IPS-NIHi11 (cell line): ENCODE measurements around the gene SLC25A22.
A peak's percentile ranks its signal among the peaks of the same experiment; 100 is the strongest.

Source experiments
- DNase-seq: peaks from one replicate; pipeline ENCODE4 v3.0.0; 2012; ENCODE audit warnings: mixed read lengths, low spot score

Gene SLC25A22

DNA sequence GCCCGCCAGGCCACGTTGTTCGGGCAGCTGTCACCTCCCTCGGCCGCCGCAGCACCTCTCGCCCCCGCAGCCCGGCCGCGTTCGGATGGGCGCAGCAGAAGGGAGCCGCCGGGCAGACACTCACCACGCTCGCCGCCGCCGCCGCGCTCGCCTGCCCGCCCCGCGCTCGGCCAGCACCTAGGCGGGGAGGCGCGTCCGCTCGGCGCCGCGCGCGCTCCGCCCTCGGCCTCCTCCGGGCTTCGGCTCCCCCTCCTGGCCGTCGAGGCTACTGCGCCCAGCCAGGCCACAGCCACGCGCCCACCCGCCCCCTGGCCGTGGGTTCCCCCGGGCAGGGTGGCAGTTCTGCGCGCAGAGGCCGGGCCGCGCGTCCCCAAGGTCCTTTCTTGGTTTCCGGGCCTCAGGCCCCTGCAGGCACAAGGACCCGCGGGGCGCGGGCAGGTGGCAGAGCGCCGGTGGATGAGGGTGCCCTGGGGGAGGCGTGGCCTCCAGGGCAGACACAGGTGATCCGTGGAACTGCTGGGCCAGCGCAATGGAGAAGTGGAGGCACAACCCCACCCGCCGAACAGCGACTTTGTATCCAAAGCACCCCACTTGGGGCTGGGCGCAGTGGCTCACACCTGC is at the start of gene SLC25A22:
SLC25A22 (minus strand) TSS at position 189 of the 621 bp plus-strand sequence. CDS start 3,275 bp downstream, outside the sequence.
- DNase-seq, result peak; percentile 99

DNA sequence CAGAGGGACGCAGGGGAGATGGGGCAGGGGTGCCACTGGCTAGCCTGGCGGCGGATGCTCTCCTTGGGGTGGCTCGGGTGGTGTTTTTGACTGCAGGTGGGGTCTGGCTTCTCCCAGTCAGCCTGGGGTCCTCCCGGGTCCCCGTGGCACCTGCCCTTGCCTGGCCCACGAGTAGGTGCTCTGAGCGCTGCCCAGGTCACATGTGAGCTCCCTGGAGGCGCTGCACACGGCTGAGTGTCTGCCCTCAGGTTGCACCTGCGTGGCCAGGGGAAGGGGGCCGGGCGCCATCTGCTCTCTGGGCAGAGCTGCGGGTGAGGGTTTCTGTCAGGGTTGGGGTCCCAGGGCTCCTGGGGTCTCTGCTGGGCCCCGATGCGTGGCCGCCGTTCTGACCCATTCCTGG is 49.8 kb upstream of the SLC25A22 start:
- no peak for DNase-seq

DNA sequence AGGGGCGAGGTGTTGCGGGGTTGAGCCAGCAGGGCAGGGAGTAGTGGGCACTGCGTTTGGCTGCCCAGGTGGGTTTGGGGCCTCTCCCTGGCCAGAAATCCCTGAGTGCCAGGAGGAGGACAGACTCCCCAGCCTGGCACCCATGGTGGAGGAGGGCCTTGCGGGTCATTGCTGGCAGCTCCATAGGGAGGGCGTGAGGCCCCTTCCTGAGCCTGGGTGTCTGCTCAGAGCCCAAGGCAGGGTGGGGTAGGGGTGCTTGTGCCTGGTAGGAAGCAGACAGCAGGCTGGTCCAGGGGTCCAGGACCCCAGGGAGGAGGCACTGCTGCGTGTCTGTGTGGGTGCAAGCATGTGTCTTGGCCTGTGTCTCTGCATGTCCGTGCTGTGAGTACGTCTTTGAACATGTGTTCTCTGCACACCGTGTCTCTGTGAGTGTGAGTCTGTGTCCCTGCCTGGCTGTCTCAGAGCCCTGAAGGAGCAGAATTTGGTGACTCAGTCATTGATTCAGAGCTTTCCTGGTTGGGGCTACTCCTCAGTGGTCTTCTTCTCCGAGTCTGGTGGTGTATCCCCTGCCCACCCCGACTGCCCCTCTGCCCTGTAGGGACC is 48.5 kb upstream of the SLC25A22 start:
- no peak for DNase-seq

DNA sequence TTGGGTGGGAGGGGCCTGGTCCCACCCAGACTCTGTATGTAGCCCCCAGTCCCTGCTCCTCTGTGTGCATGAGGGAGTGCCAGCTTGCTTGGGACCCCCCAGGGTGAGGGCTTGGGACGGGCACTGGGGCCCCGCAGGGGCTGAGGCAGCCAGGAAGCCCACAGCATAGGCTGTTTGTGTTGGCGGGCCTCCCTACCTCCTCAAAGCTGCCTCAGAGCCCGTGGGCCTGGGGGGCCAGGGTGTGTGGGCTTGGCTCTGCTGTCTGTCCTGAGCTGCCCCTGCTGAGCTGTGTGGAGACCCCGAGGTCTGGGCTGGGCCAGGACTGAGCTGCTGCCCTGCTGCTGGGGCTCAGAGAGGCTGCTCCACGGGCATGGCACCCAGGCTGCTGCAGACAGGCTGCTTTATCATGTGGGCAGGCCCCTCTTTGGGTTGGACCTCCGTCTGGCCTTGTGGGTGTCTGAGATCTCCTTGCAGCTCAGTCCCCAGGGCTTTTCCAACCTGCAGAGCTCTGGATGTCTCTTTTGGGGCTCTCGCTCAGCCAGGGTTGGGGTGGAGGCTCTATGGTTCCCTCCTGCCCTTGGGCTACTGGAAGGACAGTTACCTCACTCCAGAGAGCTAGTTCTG is 47.9 kb upstream of the SLC25A22 start:
- no peak for DNase-seq

DNA sequence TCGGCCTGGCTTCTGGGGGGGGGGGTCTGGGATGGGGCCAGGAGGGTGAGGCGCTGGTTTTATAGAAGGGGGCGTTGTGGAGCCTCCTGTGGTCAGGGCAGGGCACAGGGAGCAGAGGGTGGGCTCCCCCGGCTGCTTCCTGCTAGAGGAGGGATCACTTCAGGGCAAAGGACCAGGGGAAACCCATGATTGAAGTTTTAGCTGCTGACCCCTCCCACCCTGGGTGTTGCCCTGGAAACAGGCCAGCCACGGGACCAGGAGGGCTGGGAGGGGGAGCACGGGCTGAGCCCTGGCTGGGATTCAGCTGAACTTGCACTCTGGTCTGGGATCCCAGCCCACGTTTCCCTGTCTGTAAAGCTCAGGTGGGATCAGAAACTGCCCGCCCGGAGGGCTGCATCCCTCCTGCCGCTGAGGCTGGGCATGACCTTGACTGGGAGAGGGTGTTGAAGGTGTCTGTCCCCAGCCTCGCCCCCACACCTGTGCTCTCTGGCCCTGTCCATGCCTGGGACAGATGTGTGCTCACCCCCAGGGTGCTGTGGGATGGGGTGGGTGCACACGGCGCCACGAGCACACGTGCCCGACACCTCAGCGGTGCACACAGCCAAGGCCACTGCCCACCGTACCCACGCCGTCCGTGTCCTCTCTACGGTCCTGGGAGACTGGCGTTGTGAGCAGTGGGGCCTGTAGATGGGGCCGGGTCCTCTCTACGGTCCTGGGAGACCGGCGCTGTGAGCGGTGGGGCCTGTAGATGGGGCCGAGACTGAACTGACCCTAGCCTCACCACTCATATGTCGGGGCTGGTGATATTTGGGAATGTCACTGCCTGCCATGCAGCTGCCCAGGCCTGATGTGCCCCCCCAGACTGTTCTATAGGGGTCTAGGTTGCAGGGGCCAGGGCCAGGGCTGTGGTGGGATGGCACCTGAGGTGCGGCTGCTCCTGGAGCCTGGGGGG is 46.9 kb upstream of the SLC25A22 start:
- peak; percentile 75 for DNase-seq

DNA sequence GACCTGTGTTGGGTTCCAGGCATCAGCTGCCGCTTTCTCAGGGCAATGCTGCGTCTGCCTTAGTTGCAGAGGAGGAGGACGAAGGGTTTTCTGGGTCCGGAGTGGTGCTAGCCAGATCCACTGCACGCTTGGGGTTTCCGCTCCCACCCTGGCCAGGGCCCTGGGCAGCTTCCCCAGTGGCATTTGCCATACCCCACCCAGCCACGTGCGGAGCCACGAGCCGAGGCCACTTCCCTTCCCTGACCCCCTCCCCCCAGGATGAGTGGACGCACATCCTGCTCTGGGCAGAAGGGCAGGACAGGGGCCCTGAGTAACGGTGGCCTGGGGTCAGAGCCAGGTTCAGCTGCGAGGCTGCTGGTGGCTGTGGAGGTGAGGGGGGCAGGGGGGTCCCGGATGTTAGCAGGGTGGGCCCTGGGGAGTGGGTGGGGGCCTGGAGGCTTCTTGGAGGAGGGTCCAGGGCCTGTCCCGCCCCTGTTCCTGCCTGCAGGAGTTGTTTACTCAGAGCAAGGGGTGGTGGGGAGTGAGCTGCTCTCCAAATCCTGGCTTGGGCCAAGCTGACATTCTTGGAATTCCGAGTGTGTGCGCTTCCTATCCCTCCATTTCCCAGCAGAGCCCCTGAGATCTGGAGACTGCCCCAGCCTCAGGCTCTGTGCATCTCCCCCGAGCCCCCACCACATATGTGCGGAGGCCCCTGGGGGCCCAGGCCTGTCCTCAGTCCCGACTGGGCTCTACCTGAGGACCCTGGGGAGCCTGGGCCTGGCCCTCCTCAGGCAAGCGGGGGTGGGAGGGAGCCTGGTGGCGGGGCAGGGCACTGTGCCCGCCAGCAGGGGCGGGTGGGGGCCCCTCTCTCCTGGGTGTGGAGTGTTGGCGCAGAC is 46.0 kb upstream of the SLC25A22 start:
- peak; percentile 74 for DNase-seq

DNA sequence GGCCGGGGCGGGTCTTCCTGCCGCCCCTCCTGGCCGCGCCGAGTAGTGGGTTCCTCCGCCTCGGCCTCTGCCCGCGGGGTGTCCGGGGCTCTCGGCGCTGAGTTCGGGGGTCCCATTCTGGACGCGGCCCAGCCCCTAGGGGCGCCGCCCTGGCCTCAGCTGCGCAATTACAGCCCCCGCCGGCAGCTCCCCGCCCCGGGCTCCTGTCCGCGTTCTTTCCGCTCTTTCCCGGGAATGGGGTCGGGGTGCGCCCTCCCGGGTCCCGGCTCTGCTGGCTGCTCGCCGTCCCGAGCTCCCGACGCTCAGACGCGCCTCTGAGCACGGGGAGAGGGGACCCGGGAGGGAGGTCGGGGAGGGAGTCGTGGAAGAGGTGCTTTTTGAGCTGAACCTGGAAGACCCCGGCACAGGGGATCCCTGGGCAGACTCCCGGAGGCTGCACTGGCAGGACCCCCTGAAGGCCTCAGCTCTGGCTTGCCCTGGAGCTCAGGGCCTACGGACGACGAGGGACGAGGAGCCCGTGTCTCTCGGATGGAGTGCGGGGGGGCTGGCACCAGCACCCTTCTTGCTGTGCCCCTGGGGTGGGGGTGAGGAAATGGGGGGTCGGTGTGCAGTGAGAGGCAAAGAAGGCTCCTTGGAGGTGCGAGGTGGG is 45.1 kb upstream of the SLC25A22 start:
- no peak for DNase-seq

DNA sequence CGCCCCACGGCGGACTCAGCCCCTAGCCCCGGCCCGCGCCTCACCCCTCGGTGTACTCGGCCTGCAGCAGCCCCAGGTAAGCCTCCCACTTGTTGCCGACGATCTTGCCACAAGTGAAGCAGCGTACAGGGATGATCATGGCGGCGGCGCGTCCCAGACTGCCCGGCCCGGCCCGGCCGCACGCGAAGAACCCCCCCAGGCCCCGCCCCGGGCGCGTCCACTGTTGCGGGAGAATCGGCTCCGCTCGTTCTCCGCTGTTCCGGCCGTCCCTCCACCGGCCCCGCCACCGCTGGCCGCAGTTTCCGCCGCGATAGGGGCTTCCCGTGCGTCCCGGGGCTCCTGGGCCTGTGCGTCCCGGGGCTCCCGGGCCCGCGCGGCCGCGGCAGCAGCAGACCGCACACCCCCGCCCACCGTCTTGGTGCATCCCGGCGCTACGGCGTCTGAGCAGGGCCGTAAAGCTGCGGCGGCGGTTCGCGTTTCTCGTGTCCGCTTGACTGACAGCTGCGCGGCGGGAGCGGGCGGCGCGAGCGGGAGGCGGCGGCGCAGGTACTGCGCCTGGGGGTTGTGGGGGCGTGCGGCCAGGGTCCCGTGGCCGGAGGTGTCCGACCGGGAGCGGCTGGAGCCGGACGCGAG is 44.4 kb upstream of the SLC25A22 start, which contains the start of the genes POLR2L and TSPAN4:
POLR2L (minus strand) TSS at position 160 of the 633 bp plus-strand sequence; CDS start at position 139, 21 bp downstream.
TSPAN4 (plus strand) TSS at position 483 of the 633 bp plus-strand sequence. CDS start 7,453 bp downstream, outside the sequence.
- peak; percentile 87 for DNase-seq

DNA sequence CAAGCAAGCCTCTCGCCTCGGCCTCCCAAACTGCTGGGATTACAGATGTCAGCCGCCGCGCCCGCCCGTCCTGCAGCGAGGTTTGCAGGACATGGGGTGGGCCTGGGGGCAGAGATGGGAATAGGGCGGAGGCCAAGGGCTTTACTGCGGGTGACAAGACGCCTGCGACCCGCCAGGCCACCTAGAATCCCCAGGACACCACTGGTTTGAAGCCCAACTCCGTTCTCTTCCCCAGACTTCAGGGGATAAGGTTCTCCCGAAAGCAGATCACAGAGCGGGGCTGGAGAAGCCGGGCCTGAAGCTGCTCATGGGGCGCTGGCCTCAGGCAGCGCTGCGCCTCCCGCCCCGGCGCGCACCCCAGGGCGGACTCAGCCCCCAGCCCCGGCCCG is 43.9 kb upstream of the SLC25A22 start:
- no peak for DNase-seq

DNA sequence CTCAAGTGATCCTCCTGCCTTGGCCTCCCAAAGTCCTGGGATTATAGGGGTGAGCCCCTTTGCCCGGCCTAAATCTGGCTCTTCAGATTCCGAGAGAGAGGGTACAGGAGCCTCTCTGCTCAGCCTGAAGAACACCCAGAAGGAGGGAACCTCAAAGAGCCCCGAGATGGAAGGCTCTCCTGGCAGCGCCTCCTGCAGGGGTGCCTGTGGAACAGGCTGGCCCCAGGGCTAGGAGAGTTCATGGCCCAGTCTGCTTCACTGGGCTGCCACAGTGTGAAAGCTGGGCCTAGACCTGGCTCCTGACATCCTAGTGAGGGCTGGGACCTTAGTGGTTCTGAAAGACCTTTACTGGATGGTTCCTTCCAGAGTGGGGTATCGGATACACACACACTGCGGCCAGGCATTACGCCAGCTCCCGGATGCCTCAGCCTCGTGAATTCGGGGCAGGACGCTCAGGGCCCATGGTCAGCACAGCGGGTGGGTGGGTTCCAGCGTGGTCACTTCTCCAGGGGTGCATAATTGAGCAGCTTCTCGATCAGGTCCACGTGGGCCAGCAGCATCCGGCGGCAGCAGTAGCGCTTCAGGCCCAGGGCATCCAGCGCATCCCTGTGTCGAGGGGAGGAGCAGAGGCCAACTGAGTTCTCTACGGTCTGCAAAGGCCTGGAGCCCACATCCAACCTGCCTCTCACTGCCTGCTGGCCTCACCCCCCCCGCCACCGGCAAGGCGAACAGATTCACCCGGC is 42.0 kb upstream of the SLC25A22 start:
- DNase-seq, result no peak

DNA sequence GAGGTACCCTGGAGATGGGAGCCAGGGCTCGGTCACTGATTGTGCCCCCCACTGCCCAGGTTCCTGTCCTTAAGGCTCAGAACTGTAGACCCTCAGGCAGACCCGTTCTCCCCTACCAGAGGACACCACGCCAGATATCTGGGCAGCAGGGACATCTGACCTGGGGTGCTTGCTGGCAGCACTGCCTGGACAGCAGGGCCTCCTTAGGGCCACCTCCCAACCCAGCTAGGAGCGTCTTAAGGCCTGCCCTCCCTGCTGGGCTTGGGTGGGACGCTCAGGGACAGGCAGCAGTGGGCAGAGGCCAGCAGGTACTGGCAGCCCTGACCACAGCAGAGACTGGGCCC is 41.2 kb upstream of the SLC25A22 start:
- no peak for DNase-seq

DNA sequence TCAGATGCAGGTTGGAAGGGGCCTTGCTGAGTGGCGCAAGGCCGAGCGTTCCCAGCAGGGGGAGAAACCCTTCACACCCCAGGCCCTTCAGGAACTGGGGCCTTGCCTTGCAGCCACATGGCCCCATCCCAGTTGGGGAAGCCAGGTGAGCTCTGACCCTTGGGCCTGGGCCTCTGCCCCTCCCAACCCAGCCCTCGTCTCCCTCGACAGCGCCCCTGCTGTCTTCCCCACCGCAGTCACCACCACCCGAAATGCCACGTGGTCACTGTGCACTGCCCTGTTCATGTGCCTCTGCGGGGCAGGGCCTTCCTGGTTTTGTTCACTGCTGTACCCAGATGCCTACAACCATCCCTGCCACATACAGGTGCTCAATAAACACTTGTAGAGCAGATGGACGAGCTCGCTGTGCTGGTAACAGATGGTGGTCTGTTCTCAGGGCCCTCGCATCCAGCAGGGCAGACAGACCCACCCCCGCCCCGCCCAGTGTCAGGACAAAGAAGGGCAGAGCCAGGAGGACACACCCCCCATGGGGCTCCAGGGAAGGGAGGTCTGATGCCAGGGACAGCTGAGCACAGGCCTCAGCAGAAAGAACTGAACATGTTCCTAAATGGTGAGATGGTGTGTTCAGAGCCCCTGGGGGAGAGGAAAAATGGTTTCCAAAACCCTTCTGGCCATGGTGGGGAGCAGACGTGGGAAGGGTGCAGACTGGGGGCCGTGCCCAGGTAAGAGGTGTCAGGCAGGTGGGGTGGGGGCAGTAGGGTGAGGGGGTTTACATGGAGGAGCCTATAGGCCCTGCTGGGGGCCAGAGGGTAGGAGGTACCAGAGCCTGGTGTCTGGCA is 40.6 kb upstream of the SLC25A22 start:
- DNase-seq, result no peak

DNA sequence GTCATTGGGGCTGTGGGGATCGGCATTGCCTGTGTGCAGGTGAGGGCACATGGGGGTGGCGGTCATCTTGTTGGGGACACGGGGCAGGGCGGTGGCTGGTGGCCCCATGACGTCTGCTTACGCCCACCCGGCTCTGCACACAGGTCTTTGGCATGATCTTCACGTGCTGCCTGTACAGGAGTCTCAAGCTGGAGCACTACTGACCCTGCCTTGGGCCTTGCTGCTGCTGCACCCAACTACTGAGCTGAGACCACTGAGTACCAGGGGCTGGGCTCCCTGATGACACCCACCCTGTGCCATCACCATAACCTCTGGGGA is 39.9 kb upstream of the SLC25A22 start:
- DNase-seq, result no peak

DNA sequence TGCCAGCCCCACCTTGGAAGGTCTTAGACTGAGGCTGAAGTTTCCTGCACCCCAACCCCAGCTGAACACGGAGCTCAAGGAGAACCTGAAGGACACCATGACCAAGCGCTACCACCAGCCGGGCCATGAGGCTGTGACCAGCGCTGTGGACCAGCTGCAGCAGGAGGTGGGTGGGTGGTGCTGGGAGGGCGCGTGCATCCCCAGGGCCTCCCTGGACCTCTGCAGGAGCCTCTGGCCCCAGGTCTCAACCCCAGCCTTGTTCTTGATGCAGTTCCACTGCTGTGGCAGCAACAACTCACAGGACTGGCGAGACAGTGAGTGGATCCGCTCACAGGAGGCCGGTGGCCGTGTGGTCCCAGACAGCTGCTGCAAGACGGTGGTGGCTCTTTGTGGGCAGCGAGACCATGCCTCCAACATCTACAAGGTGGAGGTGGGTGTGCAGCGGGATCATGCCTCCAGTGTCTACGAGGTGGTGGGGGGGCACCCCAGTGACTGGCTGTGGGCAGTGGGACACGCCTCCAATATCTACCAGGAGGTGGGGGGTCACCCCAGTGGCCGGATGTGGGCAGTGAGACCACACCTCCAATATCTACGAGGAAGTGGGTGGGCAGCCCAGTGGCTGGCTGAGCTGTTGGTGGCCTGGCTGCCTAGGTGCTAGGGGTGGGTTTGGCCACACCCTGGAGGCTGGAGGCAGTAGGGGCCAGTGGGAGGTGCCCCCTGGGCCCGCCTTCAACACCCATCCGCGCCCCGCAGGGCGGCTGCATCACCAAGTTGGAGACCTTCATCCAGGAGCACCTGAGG is 39.3 kb upstream of the SLC25A22 start:
- no peak for DNase-seq

DNA sequence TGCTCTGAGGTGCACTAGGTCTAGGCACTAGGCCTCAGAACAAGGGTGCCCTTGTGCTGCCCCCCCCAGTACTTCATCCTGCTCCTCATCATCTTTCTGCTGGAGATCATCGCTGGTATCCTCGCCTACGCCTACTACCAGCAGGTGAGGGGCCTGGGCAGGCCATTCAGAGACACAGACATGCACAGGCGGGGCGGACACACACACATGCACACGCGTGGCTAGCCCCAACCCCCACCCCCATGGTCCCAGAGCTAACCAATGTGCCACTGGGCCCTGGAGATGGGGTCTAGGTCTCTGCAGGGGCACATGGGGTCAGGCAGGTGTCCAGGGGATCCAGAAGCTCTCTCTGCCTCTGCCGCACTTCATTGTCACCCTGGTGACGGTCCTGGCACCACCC is 38.6 kb upstream of the SLC25A22 start:
- no peak for DNase-seq

DNA sequence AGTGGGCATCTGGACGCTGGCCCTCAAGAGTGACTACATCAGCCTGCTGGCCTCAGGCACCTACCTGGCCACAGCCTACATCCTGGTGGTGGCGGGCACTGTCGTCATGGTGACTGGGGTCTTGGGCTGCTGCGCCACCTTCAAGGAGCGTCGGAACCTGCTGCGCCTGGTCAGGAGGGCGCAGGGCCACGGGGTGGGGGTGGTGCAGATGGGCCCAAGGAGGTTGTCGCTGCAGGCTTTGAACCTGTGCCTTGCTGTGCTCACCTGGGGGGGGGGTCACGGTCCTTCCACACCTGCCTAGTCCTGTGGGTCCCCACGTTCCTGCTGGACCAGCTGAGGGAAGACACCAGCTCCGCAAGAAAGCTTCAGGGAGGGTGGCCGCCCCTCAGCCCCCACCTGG is 38.2 kb upstream of the SLC25A22 start:
- no peak for DNase-seq

DNA sequence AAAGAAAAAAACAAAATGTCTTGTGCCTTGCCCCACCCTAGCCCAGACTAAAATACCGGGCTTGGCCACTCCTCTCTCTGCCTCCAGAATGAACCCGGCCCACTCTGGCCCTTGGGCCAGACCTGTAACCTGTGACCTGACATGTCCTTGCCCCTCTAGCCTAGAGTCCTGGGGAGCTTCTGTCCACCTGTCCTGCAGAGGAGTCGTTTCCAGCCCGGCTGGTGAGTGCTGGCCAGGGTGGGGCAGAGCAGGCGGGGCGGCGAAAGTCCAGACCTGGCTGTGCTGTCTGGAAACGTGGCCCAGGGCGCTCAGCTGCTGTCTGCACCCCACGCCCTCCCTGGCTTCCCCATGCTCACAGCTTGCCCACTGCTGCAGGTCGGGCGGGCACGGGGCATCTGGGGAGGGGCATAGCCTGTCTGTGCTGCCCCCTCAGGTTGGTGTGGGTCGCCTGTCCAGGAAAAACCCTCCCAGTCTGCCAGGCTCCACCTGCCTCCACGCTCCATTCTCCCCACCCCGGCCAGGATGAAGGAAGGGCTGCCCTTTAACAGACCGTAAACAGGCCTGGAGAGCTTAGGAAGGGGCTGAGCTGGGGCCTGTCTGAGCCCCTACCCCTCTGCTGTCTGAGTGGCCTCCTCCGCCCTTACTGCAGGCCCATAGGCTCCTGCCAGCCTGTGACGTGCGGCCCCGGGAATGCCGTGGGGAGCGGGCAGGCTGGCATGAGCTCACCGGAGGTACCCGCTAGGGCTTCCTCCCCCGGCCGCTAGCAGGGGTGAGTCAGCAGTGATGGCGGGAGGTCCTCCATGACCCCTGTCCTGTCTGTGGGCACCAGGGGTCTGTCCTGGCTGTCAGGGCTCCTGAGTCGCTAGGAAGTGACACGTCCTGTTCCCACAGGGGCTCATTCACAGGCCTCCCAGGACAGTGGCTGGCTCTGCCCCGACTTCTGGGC is 36.6 kb upstream of the SLC25A22 start:
- DNase-seq, result no peak
